CD4-positive, alpha-beta T cell (primary cell): ENCODE data around the gene CYB561A3. TPM values are rescaled to one million over a fixed set of nuclear protein-coding genes. Genes with fewer than 3 reads are reported as not detected.

Experiments used
- ATAC-seq: fragments of 200-7000 bp; cut with Tn5 transposase; one replicate; pipeline ENCODE4 v1.10.0; 2022; ENCODE audit warnings: mild to moderate bottlenecking; ENCODE audit not compliant: poor library complexity
- CTCF ChIA-PET: fragments of 350-600 bp; sonication (Branson Sonifier 250); formaldehyde crosslinking; loops from one replicate; lab custom pipeline; 2021; ENCODE audit warnings: antibody characterized with exemption, inconsistent platforms; lab: Charles Lee
- POLR2A ChIA-PET: fragments of 350-600 bp; sonication (Branson Sonifier 250); formaldehyde crosslinking; loops from one replicate; lab custom pipeline; 2021; ENCODE audit warnings: antibody characterized with exemption, inconsistent platforms; lab: Charles Lee
- DNase-seq, 14 experiments: peaks; one replicate each; pipeline ENCODE4 v3.0.0-alpha.2; 2013 to 2020; ENCODE audit warnings: mixed read lengths in 2 of 14
- H3K27ac ChIP-seq, 2 donors: one replicate each; pipeline versions ENCODE4 v1.5.1 to v1.7.0; 2013; ENCODE audit warnings: low read length in 2 of 2, low read depth in 1 of 2, mild to moderate bottlenecking in 1 of 2
- H3K27me3 ChIP-seq, 2 experiments: 1 replicate in 1 of 2; 2 replicates in 1 of 2; pipeline versions ENCODE4 v1.6.1 to v1.7.0; 2013; ENCODE audit warnings: low read length in 2 of 2, control low read depth in 1 of 2, mild to moderate bottlenecking in 1 of 2, moderate library complexity in 1 of 2; ENCODE audit not compliant: insufficient read depth in 2 of 2, control insufficient read depth in 1 of 2
- H3K36me3 ChIP-seq: one replicate; pipeline ENCODE4 v1.6.1; 2013; ENCODE audit warnings: low read length, control low read depth; ENCODE audit not compliant: insufficient read depth
- H3K4me1 ChIP-seq: one replicate; pipeline ENCODE4 v1.6.1; 2013; ENCODE audit warnings: low read length, control low read depth; ENCODE audit not compliant: insufficient read depth
- H3K4me3 ChIP-seq: one replicate; pipeline ENCODE4 v1.5.1; 2013; ENCODE audit warnings: mild to moderate bottlenecking, low read length, moderate library complexity
- H3K9me3 ChIP-seq, 2 experiments: 1 replicate in 1 of 2; 2 replicates in 1 of 2; pipeline versions ENCODE4 v1.6.1 to v1.7.0; 2013; ENCODE audit warnings: low read length in 2 of 2, mild to moderate bottlenecking in 2 of 2, control low read depth in 1 of 2, moderate library complexity in 1 of 2; ENCODE audit not compliant: control insufficient read depth in 1 of 2, insufficient read depth in 1 of 2
- H3K27ac Mint-ChIP-seq: one replicate; pipeline ENCODE4 v1.8.0; 2020; ENCODE audit warnings: mixed read lengths
- H3K27me3 Mint-ChIP-seq: one replicate; pipeline ENCODE4 v1.8.0; 2021; ENCODE audit warnings: mixed read lengths
- H3K36me3 Mint-ChIP-seq: one replicate; pipeline ENCODE4 v1.8.0; 2021; ENCODE audit warnings: low read depth, mixed read lengths
- H3K4me1 Mint-ChIP-seq: one replicate; pipeline ENCODE4 v1.8.0; 2021; ENCODE audit warnings: low read depth, mixed read lengths
- H3K4me3 Mint-ChIP-seq: one replicate; pipeline ENCODE4 v1.8.0; 2020; ENCODE audit warnings: mild to moderate bottlenecking, mixed read lengths
- H3K9me3 Mint-ChIP-seq: one replicate; pipeline ENCODE4 v1.8.0; 2020; ENCODE audit warnings: mixed read lengths
- CTCF ChIP-seq: fragments of 200-600 bp; IDR thresholded peaks from one replicate; pipeline ENCODE4 v1.8.0; 2022; ENCODE audit warnings: antibody characterized with exemption, mild to moderate bottlenecking
- intact Hi-C, 2 experiments: fragments of 100-400 bp; cut with DNase I in 1 of 2; cut with micrococcal nuclease in 1 of 2; formaldehyde crosslinking; loops; one replicate each; pipeline versions ENCODE4 v1.15.1 to v1.9.0; 2023 to 2025; cut with DNase I, micrococcal nuclease
- total RNA-seq, 174 experiments: library from RNA in 2 of 174; stranded (reverse) in 2 of 174; gene quantifications; one replicate each; pipeline ENCODE4 v1.2.3 and lab custom pipeline; 2021 to 2026

CYB561A3 gene
- total RNA-seq, 2 experiments from 2014 or later = 24.4 to 25.8 TPM

GRCh38 chr11:61359516-61359915 lies 2.2 kb downstream of the CYB561A3 start:
- ChIA-PET CTCF (interaction anchor here (1.3 to 5.1 kb wide), 3 partner anchors 23 to 34 kb away, joined by 4 to 47 read pairs (median 29); no protein-coding TSS in a partner anchor), POLR2A (no interaction called here)
- Histone ChIP-seq H3K4me3 (no peak overlapping the region), H3K36me3 (peaks cover 11% of the 10 kb centered on the region), H3K27me3 (no peaks in the 10 kb centered on the region), H3K27ac (no peak overlapping the region), H3K4me1 (peaks cover 40% of the 10 kb centered on the region), H3K9me3 (no peaks in the 10 kb centered on the region)
- intact Hi-C loops = no loop called here
- Mint-ChIP-seq H3K4me3 (peak overlapping the region; percentile 51), H3K9me3 (no peaks in the 10 kb centered on the region), H3K36me3 (peaks cover 38% of the 10 kb centered on the region), H3K4me1 (peaks cover 42% of the 10 kb centered on the region), H3K27me3 (no peaks in the 10 kb centered on the region), H3K27ac (peak overlapping the region; percentile 70)
- TF ChIP-seq CTCF = no peak
- ATAC-seq = no peak
- no peak for DNase-seq

- Mint-ChIP-seq H3K4me3 (no peak overlapping the region), H3K4me1 (peaks cover 38% of the 10 kb centered on the region), H3K36me3 (peaks cover 35% of the 10 kb centered on the region), H3K27ac (no peak overlapping the region), H3K27me3 (no peaks in the 10 kb centered on the region), H3K9me3 (no peaks in the 10 kb centered on the region)
- H3K27me3 ChIP-seq = no peaks in the 10 kb centered on the region
- ATAC-seq = no peak
- H3K27ac ChIP-seq = no peak overlapping the region
- no peak for DNase-seq
- ChIA-PET POLR2A (interaction anchor here (2.6 kb wide), 1 partner anchor 23 kb away, joined by 7 read pairs; no protein-coding TSS in a partner anchor), CTCF (interaction anchor here (5.0 to 5.1 kb wide), 2 partner anchors 22 to 27 kb away, joined by 29 to 47 read pairs; no protein-coding TSS in a partner anchor)
- H3K36me3 ChIP-seq = peaks cover 8% of the 10 kb centered on the region
- H3K4me3 ChIP-seq = no peak overlapping the region
- TF ChIP-seq CTCF = no peak
- H3K4me1 ChIP-seq = peaks cover 39% of the 10 kb centered on the region
- H3K9me3 ChIP-seq = no peaks in the 10 kb centered on the region
- intact Hi-C loops = no loop called here
Measured at GRCh38 chr11:61358566-61358965, 3.1 kb downstream of the CYB561A3 start.

- no peak overlapping the region for H3K4me3 ChIP-seq
- no peak for TF ChIP-seq CTCF
- Mint-ChIP-seq H3K27ac (no peak overlapping the region), H3K4me1 (peaks cover 31% of the 10 kb centered on the region), H3K27me3 (no peaks in the 10 kb centered on the region), H3K4me3 (peak overlapping the region; percentile 59), H3K9me3 (no peaks in the 10 kb centered on the region), H3K36me3 (peaks cover 38% of the 10 kb centered on the region)
- ChIA-PET CTCF (interaction anchor here (0.7 kb wide), 1 partner anchor 22 kb away, joined by 4 read pairs; no protein-coding TSS in a partner anchor), POLR2A (interaction anchor here (2.6 kb wide), 1 partner anchor 22 kb away, joined by 7 read pairs; no protein-coding TSS in a partner anchor)
- H3K9me3 ChIP-seq = no peaks in the 10 kb centered on the region
- no peak overlapping the region for H3K27ac ChIP-seq
- DNase-seq = no peak
- intact Hi-C loops = no loop called here
- ATAC-seq = no peak
- no peaks in the 10 kb centered on the region for H3K27me3 ChIP-seq
- peaks cover 15% of the 10 kb centered on the region for H3K36me3 ChIP-seq
- peaks cover 32% of the 10 kb centered on the region for H3K4me1 ChIP-seq
Measured at GRCh38 chr11:61357894-61358239, 3.8 kb downstream of the CYB561A3 start.
